ENCODE measurements around the gene C1orf210. TPM values are rescaled to one million over a fixed set of nuclear protein-coding genes. Genes with fewer than 3 reads are reported as not detected.
A peak's percentile ranks its signal among the peaks of the same experiment; 100 is the strongest.

The C1orf210 gene
- polyA plus RNA-seq, 3 donors: 0.05 TPM; not detected in 2

DNA sequence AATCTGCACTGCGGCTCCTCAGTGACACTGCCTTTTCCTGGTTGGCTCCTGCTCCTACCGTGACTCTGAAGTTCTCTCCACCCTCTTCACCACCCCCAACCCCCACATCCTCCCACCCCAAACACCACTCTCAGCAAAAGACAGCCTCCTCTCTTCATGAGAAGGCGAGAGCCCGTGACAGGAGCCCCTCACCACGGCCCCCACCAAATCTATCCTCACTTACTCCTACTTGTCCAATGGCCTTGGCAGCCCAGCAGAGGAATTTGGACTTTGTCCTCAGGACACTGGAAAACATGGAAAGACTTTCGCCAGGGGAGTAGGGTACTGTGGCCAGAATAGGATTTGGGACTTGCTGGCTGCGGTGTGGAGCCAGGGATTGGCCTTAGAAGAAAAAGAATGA lies 8.7 kb downstream of the C1orf210 start:
- Histone ChIP-seq H3K4me3 (replicated peaks in 1 of 3; ENCODE audit: low read depth in 2 of 3, low read length in 3 of 3) (no peak overlapping the region), H3K9me3 (replicated peaks in 1 of 2; ENCODE audit: control insufficient read depth in 1 of 2, insufficient read depth in 1 of 2, low read length in 2 of 2) (no peaks in the 10 kb centered on the region), H4K20me1 (ENCODE audit: insufficient read depth, low read length) (no peaks in the 10 kb centered on the region), H3K4me1 (ENCODE audit: control insufficient read depth in 1 of 2, insufficient read depth in 2 of 2, low read length in 2 of 2) (peaks cover 10% of the 10 kb centered on the region in 2 donors), H3K27ac (ENCODE audit: low read depth in 1 of 2, low read length in 2 of 2) (no peak overlapping the region), H2AFZ (ENCODE audit: insufficient read depth, low read depth, low read length, poor library complexity, severe bottlenecking) (no peak overlapping the region), H3K36me3 (replicated peaks in 1 of 2; ENCODE audit: control insufficient read depth in 1 of 2, insufficient read depth in 2 of 2, low read length in 2 of 2) (no peaks in the 10 kb centered on the region), H3K9ac (ENCODE audit: insufficient read depth, low read length, poor library complexity, severe bottlenecking) (no peak overlapping the region), H3K79me2 (ENCODE audit: insufficient read depth, low read length) (no peaks in the 10 kb centered on the region), H3K4me2 (replicated peaks; ENCODE audit: extremely low read depth, low read length, poor library complexity, severe bottlenecking) (no peak overlapping the region), H3K27me3 (ENCODE audit: control insufficient read depth in 2 of 2, insufficient read depth in 2 of 2, low read length in 2 of 2) (no peaks in the 10 kb centered on the region)
- Mint-ChIP-seq H3K9me3 (peaks cover 0 to 6% (median 3%) of the 10 kb centered on the region in 7 donors), H3K27me3 (ENCODE audit: low read depth in 3 of 3) (peaks cover 1 to 2% (median 1%) of the 10 kb centered on the region in 3 donors), H3K4me1 (peaks cover 13% of the 10 kb centered on the region), H3K36me3 (no peaks in the 10 kb centered on the region), H3K27ac (peak overlapping the region in 2 of 7 donors; percentile 10 to 38), H3K4me3 (no peak overlapping the region)
- TF ChIP-seq, protein P1, sequence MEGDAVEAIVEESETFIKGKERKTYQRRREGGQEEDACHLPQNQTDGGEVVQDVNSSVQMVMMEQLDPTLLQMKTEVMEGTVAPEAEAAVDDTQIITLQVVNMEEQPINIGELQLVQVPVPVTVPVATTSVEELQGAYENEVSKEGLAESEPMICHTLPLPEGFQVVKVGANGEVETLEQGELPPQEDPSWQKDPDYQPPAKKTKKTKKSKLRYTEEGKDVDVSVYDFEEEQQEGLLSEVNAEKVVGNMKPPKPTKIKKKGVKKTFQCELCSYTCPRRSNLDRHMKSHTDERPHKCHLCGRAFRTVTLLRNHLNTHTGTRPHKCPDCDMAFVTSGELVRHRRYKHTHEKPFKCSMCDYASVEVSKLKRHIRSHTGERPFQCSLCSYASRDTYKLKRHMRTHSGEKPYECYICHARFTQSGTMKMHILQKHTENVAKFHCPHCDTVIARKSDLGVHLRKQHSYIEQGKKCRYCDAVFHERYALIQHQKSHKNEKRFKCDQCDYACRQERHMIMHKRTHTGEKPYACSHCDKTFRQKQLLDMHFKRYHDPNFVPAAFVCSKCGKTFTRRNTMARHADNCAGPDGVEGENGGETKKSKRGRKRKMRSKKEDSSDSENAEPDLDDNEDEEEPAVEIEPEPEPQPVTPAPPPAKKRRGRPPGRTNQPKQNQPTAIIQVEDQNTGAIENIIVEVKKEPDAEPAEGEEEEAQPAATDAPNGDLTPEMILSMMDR (IDR thresholded peaks at IDR 0.05): no peak
- intact Hi-C loops (cut with micrococcal nuclease): no loop called here
- DNase-seq: no peak
- WGBS (ENCODE audit: insufficient coverage): 93% methylated on average over 6 of the region's 7 CpGs

DNA sequence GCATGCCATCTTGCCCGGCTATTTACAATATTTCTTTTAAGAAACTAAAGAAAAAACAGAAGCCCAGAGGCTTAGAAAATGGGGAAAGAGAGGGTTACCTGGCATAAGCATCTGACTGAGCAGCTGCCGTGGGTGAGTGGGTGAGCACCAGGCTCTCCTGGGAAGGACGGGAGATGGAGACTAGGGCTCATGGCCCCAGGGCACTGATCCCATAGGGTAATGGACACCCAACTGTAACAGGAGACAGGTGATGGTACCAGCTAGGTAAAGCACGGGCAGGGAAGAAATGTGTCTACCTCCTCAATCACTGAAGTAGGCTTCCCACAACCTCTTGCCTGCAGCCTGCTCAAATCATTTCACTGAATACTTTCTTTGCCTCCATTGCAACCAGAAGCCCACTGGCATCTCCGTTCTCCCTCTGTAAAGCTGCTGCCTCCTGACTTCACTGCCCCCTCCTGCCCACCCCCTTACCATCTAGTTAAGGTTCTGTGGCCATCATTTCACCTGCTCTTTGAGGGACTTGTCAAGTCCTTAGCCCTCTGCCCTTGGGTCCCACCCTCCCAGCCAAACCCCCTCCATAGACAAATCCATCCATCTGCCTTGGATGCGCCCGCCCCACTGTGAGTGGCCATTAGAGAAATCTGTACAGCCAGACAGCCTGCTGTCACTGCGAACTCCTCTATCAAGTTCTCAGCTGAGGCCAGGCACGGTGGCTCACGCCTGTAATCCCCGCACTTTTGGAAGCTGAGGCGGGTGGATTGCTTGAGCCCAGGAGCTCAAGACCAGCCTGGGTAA lies 9.4 kb downstream of the C1orf210 start:
- Histone ChIP-seq H3K9me3 (replicated peaks in 1 of 2; ENCODE audit: control insufficient read depth in 1 of 2, insufficient read depth in 1 of 2, low read length in 2 of 2) (no peaks in the 10 kb centered on the region), H3K4me3 (replicated peaks in 1 of 3; ENCODE audit: low read depth in 2 of 3, low read length in 3 of 3) (no peak overlapping the region), H3K79me2 (ENCODE audit: insufficient read depth, low read length) (no peaks in the 10 kb centered on the region), H3K4me1 (ENCODE audit: control insufficient read depth in 1 of 2, insufficient read depth in 2 of 2, low read length in 2 of 2) (peaks cover 11 to 12% of the 10 kb centered on the region in 2 donors), H3K36me3 (replicated peaks in 1 of 2; ENCODE audit: control insufficient read depth in 1 of 2, insufficient read depth in 2 of 2, low read length in 2 of 2) (no peaks in the 10 kb centered on the region), H3K9ac (ENCODE audit: insufficient read depth, low read length, poor library complexity, severe bottlenecking) (no peak overlapping the region), H2AFZ (ENCODE audit: insufficient read depth, low read depth, low read length, poor library complexity, severe bottlenecking) (peak overlapping the region; percentile 88), H3K27me3 (ENCODE audit: control insufficient read depth in 2 of 2, insufficient read depth in 2 of 2, low read length in 2 of 2) (no peaks in the 10 kb centered on the region), H3K27ac (ENCODE audit: low read depth in 1 of 2, low read length in 2 of 2) (no peak overlapping the region), H4K20me1 (ENCODE audit: insufficient read depth, low read length) (no peaks in the 10 kb centered on the region), H3K4me2 (replicated peaks; ENCODE audit: extremely low read depth, low read length, poor library complexity, severe bottlenecking) (no peak overlapping the region)
- Mint-ChIP-seq H3K4me3 (no peak overlapping the region), H3K9me3 (peaks cover 0 to 6% (median 3%) of the 10 kb centered on the region in 7 donors), H3K27me3 (ENCODE audit: low read depth in 3 of 3) (peaks cover 1 to 4% (median 2%) of the 10 kb centered on the region in 3 donors), H3K4me1 (peaks cover 14% of the 10 kb centered on the region), H3K27ac (no peak overlapping the region), H3K36me3 (no peaks in the 10 kb centered on the region)
- 94% methylated on average over 9 of the region's 12 CpGs for WGBS (ENCODE audit: insufficient coverage)
- TF ChIP-seq, protein P1 (IDR thresholded peaks at IDR 0.05): no peak
- intact Hi-C loops (cut with micrococcal nuclease): no loop called here
- DNase-seq: no peak

Data from CD14-positive monocyte (primary cell).